CD14-positive monocyte (primary cell): ENCODE results near the gene EOLA1. TPM values are rescaled to one million over a fixed set of nuclear protein-coding genes. Genes with fewer than 3 reads are reported as not detected.
"Not testable (repeated sequence)": the region's sequence is repeated elsewhere in the genome, so short reads cannot be mapped to it uniquely, and the experiment has no call there.

ENCODE experiments used
- DNase-seq, 3 donors: peaks; one replicate each; pipeline ENCODE4 v3.0.0-alpha.2; 2011 to 2022
- H2AFZ ChIP-seq: 2 replicates; pipeline ENCODE4 v1.6.0; 2012; ENCODE audit warnings: mild to moderate bottlenecking, low read depth, low read length, inconsistent platforms; ENCODE audit not compliant: insufficient read depth, poor library complexity, severe bottlenecking
- H3K27ac ChIP-seq, 2 donors: 1 replicate in 1 of 2; 2 replicates in 1 of 2; pipeline ENCODE4 v1.5.1; 2012 to 2013; ENCODE audit warnings: low read length in 2 of 2, control low read depth in 1 of 2, inconsistent platforms in 1 of 2, low read depth in 1 of 2, mild to moderate bottlenecking in 1 of 2
- H3K27me3 ChIP-seq, 2 donors: one replicate each; pipeline versions ENCODE4 v1.6.0 to v1.6.1; 2011 to 2013; ENCODE audit warnings: low read length in 2 of 2; ENCODE audit not compliant: control insufficient read depth in 2 of 2, insufficient read depth in 2 of 2
- H3K36me3 ChIP-seq, 2 donors: replicated peaks in 1 of 2; 1 replicate in 1 of 2; 2 replicates in 1 of 2; pipeline versions ENCODE4 v1.5.1 to v1.6.1; 2012 to 2013; ENCODE audit warnings: low read length in 2 of 2, control low read depth in 1 of 2, inconsistent platforms in 1 of 2, mild to moderate bottlenecking in 1 of 2; ENCODE audit not compliant: insufficient read depth in 2 of 2, control insufficient read depth in 1 of 2
- H3K4me1 ChIP-seq, 2 donors: 1 replicate in 1 of 2; 2 replicates in 1 of 2; pipeline versions ENCODE4 v1.5.1 to v1.6.1; 2012 to 2013; ENCODE audit warnings: low read length in 2 of 2, control low read depth in 1 of 2, inconsistent platforms in 1 of 2, mild to moderate bottlenecking in 1 of 2, moderate library complexity in 1 of 2; ENCODE audit not compliant: insufficient read depth in 2 of 2, control insufficient read depth in 1 of 2
- H3K4me2 ChIP-seq: replicated peaks from 2 replicates; pipeline ENCODE3; 2012; ENCODE audit warnings: low read length, moderate library complexity, mild to moderate bottlenecking; ENCODE audit not compliant: poor library complexity, severe bottlenecking; ENCODE audit errors: extremely low read depth
- H3K4me3 ChIP-seq, 3 experiments: fragments of 200-600 bp in 1 of 3; sonication (generic) in 1 of 3; replicated peaks in 1 of 3; 1 replicate in 2 of 3; 2 replicates in 1 of 3; pipeline ENCODE4 v1.5.1; 2011 to 2013; ENCODE audit warnings: low read length in 3 of 3, mild to moderate bottlenecking in 3 of 3, control low read depth in 2 of 3, low read depth in 2 of 3, inconsistent platforms in 1 of 3, moderate library complexity in 1 of 3
- H3K79me2 ChIP-seq: 2 replicates; pipeline ENCODE4 v1.6.0; 2012; ENCODE audit warnings: mild to moderate bottlenecking, control low read depth, inconsistent platforms, low read length, moderate library complexity; ENCODE audit not compliant: insufficient read depth
- H3K9ac ChIP-seq: 2 replicates; pipeline ENCODE4 v1.6.0; 2017; ENCODE audit warnings: low read length, mild to moderate bottlenecking; ENCODE audit not compliant: insufficient read depth, poor library complexity, severe bottlenecking
- H3K9me3 ChIP-seq, 2 donors: replicated peaks in 1 of 2; 1 replicate in 1 of 2; 2 replicates in 1 of 2; pipeline versions ENCODE4 v1.5.1 to v1.6.1; 2012 to 2013; ENCODE audit warnings: low read length in 2 of 2, control low read depth in 1 of 2; ENCODE audit not compliant: control insufficient read depth in 1 of 2, insufficient read depth in 1 of 2
- H4K20me1 ChIP-seq: 2 replicates; pipeline ENCODE4 v1.6.0; 2012; ENCODE audit warnings: mild to moderate bottlenecking, low read length, control low read depth, moderate library complexity; ENCODE audit not compliant: insufficient read depth
- H3K27ac Mint-ChIP-seq, 7 donors: one replicate each; pipeline ENCODE4 v1.8.0; 2020; ENCODE audit warnings: mild to moderate bottlenecking in 7 of 7, mixed read lengths in 7 of 7, moderate library complexity in 6 of 7, inconsistent platforms in 2 of 7
- H3K27me3 Mint-ChIP-seq, 3 donors: one replicate each; pipeline ENCODE4 v1.8.0; 2021 to 2022; ENCODE audit warnings: low read depth in 3 of 3, mild to moderate bottlenecking in 3 of 3, mixed read lengths in 3 of 3, moderate library complexity in 3 of 3, inconsistent platforms in 1 of 3
- H3K36me3 Mint-ChIP-seq, 2 donors: one replicate each; pipeline ENCODE4 v1.8.0; 2020; ENCODE audit warnings: mixed read lengths in 2 of 2, inconsistent platforms in 1 of 2, mild to moderate bottlenecking in 1 of 2
- H3K4me1 Mint-ChIP-seq: one replicate; pipeline ENCODE4 v1.8.0; 2020; ENCODE audit warnings: mild to moderate bottlenecking, mixed read lengths
- H3K4me3 Mint-ChIP-seq, 2 donors: one replicate each; pipeline ENCODE4 v1.8.0; 2020; ENCODE audit warnings: mild to moderate bottlenecking in 2 of 2, mixed read lengths in 2 of 2, moderate library complexity in 1 of 2
- H3K9me3 Mint-ChIP-seq, 7 donors: one replicate each; pipeline ENCODE4 v1.8.0; 2020 to 2022; ENCODE audit warnings: mixed read lengths in 7 of 7, mild to moderate bottlenecking in 6 of 7, moderate library complexity in 6 of 7, inconsistent platforms in 2 of 7
- WGBS: methylation state at CpG from one replicate; pipeline ENCODE4 v1.1.5; 2013; ENCODE audit warnings: missing lambda C conversion rate; ENCODE audit not compliant: insufficient coverage; 5-methylcytosine and 5-hydroxymethylcytosine counted together
- intact Hi-C, 2 donors: fragments of 100-400 bp; cut with micrococcal nuclease; formaldehyde crosslinking; loops; one replicate each; pipeline versions ENCODE4 v1.15.0 to v1.15.1; 2023
- polyA plus RNA-seq, 3 donors: library from polyadenylated mRNA; depleted of rRNA in 1 of 3; unstranded in 2 of 3; stranded (reverse) in 1 of 3; fragments of 300-500 nt in 2 of 3; fragments of >200 nt in 1 of 3; fragmentation: Illumina TruSeq in 2 of 3; gene quantifications; 1 replicate in 2 of 3; 2 replicates in 1 of 3; pipeline ENCODE4 v1.2.3, GENCODE V29; 2012 to 2021

EOLA1 gene
- polyA plus RNA-seq, 3 donors = 15.5 to 48.6 (median 20.7) TPM

DNA sequence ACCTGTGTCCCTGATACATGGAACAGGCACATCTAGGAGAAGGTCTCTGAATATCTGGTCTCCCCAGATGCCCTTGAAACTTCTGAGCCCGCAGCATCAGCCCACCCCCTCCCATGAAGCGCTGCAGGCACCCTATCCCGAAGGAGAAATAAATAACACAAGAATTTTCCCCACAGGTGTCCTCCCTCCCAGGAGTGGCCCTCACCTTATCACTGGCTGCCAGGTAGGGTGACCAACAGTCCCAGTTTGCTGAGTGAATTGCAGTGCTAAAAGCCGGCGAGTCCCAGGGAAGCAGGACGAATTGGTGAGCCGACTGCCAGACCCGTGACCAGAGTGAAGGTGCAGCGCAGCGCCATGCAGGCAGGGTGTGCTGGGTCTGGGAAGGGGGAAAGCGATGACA is 6.8 kb upstream of the EOLA1 start:
- H3K79me2 ChIP-seq, H3K4me2 ChIP-seq, H3K9me3 Mint-ChIP-seq, H3K36me3 ChIP-seq, intact Hi-C loops, H3K27ac Mint-ChIP-seq, H3K27me3 Mint-ChIP-seq, H3K9ac ChIP-seq, H3K4me3 Mint-ChIP-seq, H3K27ac ChIP-seq, H3K27me3 ChIP-seq, H3K9me3 ChIP-seq, H4K20me1 ChIP-seq, DNase-seq, H2AFZ ChIP-seq, H3K4me3 ChIP-seq: not testable (repeated sequence)
- H3K4me1 ChIP-seq = peaks cover 13 to 25% of the 10 kb centered on the region in 2 donors
- no CpG with 5 or more reads among the region's 11 CpGs for WGBS
- Mint-ChIP-seq H3K4me1 (peaks cover 25% of the 10 kb centered on the region), H3K36me3 (peaks cover 11 to 26% of the 10 kb centered on the region in 2 donors)

DNA sequence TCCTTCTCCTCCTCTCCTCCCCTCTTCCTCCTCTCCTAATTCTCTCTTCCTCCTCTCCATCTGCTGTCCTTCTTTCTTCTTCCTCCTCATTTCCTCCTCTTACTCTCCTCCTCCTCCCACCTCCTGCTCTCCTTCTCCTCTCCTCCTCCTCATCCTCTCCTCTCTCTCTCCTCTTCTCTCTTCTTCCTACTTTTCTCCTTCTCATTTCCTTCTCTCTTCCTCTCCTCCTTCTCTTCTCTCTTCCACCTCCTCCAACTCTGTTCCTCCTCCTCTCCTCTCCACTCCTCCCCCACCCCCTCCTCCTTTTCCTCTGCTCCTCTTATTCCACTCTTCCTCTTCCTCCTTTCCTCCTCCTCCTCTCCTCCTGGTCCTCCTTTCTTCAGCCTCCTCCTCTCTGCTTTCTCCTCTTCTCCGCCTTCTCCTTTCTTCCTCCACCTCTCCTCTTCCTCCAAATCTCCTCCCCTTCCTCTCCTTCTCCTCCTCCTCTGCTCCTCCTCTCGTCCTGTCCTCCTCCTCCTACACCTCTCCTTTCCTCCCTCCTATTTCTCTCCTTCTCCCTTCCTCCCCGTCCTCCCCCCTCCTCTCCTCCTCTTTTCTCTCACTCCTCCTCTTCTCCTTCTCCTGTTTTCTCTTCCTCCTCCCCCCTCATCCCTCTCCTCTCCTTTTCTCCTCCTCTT is 5.7 kb upstream of the EOLA1 start:
- H3K9me3 ChIP-seq, H2AFZ ChIP-seq, intact Hi-C loops, H3K9ac ChIP-seq, H3K27me3 ChIP-seq, H3K4me3 Mint-ChIP-seq, H3K4me2 ChIP-seq, H3K36me3 ChIP-seq, DNase-seq, H3K27me3 Mint-ChIP-seq, H3K79me2 ChIP-seq, H3K27ac ChIP-seq, H3K9me3 Mint-ChIP-seq, H4K20me1 ChIP-seq, H3K4me3 ChIP-seq: not testable (repeated sequence)
- H3K4me1 ChIP-seq = peaks cover 15 to 27% of the 10 kb centered on the region in 2 donors
- Mint-ChIP-seq H3K27ac (peak overlapping the region in 4 of 7 donors; percentile 37 to 66 (median 50)), H3K36me3 (peaks cover 7 to 21% of the 10 kb centered on the region in 2 donors), H3K4me1 (peaks cover 25% of the 10 kb centered on the region)
- WGBS = 81% methylated on average over 3 of the region's 3 CpGs

DNA sequence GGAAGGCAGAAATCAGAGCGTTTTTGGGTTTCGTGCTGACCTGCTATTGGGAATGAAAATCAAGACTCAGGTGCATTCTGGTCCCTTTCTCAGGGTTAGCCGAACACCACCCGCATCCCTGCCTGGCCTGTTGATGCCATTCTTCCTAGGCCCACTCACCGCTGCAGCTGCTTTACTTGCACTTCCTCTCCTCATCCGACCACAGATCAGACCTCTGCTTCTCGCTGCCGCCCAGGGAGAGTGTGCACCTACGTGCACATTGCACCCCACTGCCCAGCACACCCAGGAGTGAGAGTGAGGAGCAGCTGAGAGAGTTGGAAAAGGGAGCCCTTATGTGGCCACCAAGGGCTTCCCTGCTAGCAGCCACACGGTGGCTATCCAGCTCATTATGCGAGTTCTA is 3.3 kb upstream of the EOLA1 start:
- H3K4me3 ChIP-seq, H3K27me3 Mint-ChIP-seq, H3K27me3 ChIP-seq, H2AFZ ChIP-seq, H3K27ac Mint-ChIP-seq, intact Hi-C loops, H3K36me3 ChIP-seq, H3K27ac ChIP-seq, H3K4me3 Mint-ChIP-seq, H3K79me2 ChIP-seq, H3K9me3 ChIP-seq, DNase-seq, H4K20me1 ChIP-seq, H3K4me2 ChIP-seq, H3K9ac ChIP-seq: not testable (repeated sequence)
- peaks cover 11 to 25% of the 10 kb centered on the region in 2 donors for H3K4me1 ChIP-seq
- WGBS = no CpG with 5 or more reads among the region's 11 CpGs
- H3K36me3 Mint-ChIP-seq = peaks cover 7 to 18% of the 10 kb centered on the region in 2 donors
- H3K9me3 Mint-ChIP-seq = peaks cover 0 to 15% (median 3%) of the 10 kb centered on the region in 7 donors
- H3K4me1 Mint-ChIP-seq = peaks cover 22% of the 10 kb centered on the region
